GM19193 (cell line): ENCODE results near the gene ZNF888.
A peak's percentile ranks its signal among the peaks of the same experiment; 100 is the strongest.

Experiments used
- POLR2A ChIP-seq: IDR thresholded peaks from 4 replicates; pipeline ENCODE4 v1.6.1; 2011; ENCODE audit not compliant: insufficient read depth, insufficient read length; ENCODE audit errors: extremely low read depth

The ZNF888 gene

GRCh38 chr19:52897138-52897935 lies 25.9 kb downstream of the ZNF888 start, which contains the start of gene ZNF320:
ZNF320 (minus strand) TSS chr19:52897635; CDS start chr19:52890255, 7,380 bp downstream.
- peak; percentile 86 for TF ChIP-seq POLR2A

GRCh38 chr19:52896431-52897137 lies 26.6 kb downstream of the ZNF888 start:
- no peak for TF ChIP-seq POLR2A

GRCh38 chr19:52891336-52891735 lies 31.9 kb downstream of the ZNF888 start:
- TF ChIP-seq POLR2A, result no peak

- no peak for TF ChIP-seq POLR2A
These were observed 33.3 kb downstream of the ZNF888 start for GRCh38 chr19:52889931-52890330.

GRCh38 chr19:52889076-52889475 lies 34.2 kb downstream of the ZNF888 start:
- no peak for TF ChIP-seq POLR2A

GRCh38 chr19:52880895-52881389 lies 42.3 kb downstream of the ZNF888 start:
- TF ChIP-seq POLR2A, result no peak

GRCh38 chr19:52871466-52871865 lies 51.8 kb downstream of the ZNF888 start:
- no peak for TF ChIP-seq POLR2A

- peak; percentile 79 for TF ChIP-seq POLR2A
These were observed 65.6 kb downstream of the ZNF888 start, which contains the start of gene ZNF468 for GRCh38 chr19:52857378-52858191. ZNF468 (minus strand) TSS chr19:52857619; CDS start chr19:52854272, 3,347 bp downstream.
